ENCODE results near the gene LRP1. TPM values are rescaled to one million over a fixed set of nuclear protein-coding genes. Genes with fewer than 3 reads are reported as not detected.

The LRP1 gene
- total RNA-seq, 1 experiment from 2014 or later, result 12.4 TPM

DNA sequence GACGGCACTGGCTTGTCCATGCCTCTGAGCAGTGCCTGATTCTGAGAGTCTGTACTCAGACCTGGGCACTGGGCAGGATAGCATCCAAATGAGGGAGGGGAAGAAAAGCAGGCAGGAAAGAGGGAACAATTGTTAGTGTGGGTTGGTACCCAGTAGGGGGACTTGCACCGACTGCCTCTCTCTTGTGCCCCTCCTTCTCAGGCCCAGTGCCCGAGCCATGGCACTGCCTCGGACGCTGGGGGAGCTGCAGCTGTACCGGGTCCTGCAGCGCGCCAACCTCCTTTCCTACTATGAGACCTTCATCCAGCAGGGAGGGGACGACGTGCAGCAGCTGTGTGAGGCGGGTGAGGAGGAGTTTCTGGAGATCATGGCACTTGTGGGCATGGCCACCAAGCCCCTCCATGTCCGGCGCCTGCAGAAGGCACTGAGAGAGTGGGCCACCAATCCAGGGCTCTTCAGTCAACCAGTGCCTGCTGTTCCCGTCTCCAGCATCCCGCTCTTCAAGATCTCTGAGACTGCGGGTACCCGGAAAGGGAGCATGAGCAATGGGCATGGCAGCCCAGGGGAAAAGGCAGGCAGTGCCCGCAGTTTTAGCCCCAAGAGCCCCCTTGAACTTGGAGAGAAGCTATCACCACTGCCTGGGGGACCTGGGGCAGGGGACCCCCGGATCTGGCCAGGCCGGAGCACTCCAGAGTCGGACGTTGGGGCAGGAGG is 37.2 kb upstream of the LRP1 start:
- peaks cover 56% of the 10 kb centered on the region for H3K4me1 Mint-ChIP-seq (ENCODE audit: low read depth, unreplicated experiment)
- H3K36me3 Mint-ChIP-seq (ENCODE audit: insufficient read depth, unreplicated experiment), result peaks cover 95% of the 10 kb centered on the region

DNA sequence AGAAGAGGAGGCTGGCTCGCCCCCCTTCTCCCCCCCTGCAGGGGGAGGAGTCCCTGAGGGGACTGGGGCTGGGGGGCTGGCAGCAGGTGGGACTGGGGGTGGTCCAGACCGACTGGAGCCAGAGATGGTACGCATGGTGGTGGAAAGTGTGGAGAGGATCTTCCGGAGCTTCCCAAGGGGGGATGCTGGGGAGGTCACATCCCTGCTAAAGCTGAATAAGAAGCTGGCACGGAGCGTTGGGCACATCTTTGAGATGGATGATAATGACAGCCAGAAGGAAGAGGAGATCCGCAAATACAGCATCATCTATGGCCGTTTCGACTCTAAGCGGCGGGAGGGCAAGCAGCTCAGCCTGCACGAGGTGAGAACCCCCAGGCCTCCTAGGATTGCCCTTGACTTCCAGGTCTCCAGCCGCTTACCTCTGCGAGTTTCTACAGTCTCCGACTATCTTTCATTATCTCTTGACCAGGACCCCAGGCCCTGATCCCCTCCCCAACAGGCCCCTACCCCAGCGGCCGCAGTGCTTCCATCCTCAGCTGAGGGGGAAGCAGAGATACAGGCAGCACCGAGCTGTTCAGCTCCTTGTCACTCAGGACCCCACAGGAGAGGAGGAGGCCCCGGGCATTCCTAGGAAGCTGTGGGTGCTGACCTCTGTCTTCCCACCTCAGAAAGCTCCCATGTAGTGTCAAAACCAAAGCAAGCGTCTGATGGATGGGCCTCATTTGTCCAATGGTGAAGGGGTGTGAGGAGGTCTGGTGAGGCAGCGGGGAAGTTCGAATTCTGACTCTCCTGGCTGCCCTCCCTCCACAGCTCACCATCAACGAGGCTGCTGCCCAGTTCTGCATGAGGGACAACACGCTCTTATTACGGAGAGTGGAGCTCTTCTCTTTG is 36.4 kb upstream of the LRP1 start:
- H3K36me3 Mint-ChIP-seq (ENCODE audit: insufficient read depth, unreplicated experiment), result peaks cover 94% of the 10 kb centered on the region
- no peak for DNase-seq
- BruUV-seq (replicated peaks), result no TSS peak
- intact Hi-C loops (cut with micrococcal nuclease; ENCODE audit: unreplicated experiment), result no loop called here
- TF ChIP-seq, protein P1, sequence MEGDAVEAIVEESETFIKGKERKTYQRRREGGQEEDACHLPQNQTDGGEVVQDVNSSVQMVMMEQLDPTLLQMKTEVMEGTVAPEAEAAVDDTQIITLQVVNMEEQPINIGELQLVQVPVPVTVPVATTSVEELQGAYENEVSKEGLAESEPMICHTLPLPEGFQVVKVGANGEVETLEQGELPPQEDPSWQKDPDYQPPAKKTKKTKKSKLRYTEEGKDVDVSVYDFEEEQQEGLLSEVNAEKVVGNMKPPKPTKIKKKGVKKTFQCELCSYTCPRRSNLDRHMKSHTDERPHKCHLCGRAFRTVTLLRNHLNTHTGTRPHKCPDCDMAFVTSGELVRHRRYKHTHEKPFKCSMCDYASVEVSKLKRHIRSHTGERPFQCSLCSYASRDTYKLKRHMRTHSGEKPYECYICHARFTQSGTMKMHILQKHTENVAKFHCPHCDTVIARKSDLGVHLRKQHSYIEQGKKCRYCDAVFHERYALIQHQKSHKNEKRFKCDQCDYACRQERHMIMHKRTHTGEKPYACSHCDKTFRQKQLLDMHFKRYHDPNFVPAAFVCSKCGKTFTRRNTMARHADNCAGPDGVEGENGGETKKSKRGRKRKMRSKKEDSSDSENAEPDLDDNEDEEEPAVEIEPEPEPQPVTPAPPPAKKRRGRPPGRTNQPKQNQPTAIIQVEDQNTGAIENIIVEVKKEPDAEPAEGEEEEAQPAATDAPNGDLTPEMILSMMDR (IDR thresholded peaks at IDR 0.05; ENCODE audit: unreplicated experiment), result no peak
- peaks cover 48% of the 10 kb centered on the region for H3K4me1 Mint-ChIP-seq (ENCODE audit: low read depth, unreplicated experiment)
- no peak overlapping the region for H3K27ac Mint-ChIP-seq (ENCODE audit: unreplicated experiment)
- H3K27me3 Mint-ChIP-seq (ENCODE audit: unreplicated experiment), result no peaks in the 10 kb centered on the region
- H3K4me3 Mint-ChIP-seq (ENCODE audit: low read depth, unreplicated experiment), result no peak overlapping the region
- no peaks in the 10 kb centered on the region for H3K9me3 Mint-ChIP-seq (ENCODE audit: low read depth, unreplicated experiment)
- CTCF ChIA-PET, result interaction anchor here (1.1 to 2.3 kb wide), 4 partner anchors 11 to 22 kb away, joined by 4 to 15 read pairs (median 5); partner anchors contain the start of genes NEMP1 and STAT6

More for the DNA sequence above, 37.2 kb upstream of the LRP1 start:
- H3K4me3 Mint-ChIP-seq (ENCODE audit: low read depth, unreplicated experiment), result peak overlapping the region; percentile 91
- CTCF ChIA-PET, result interaction anchor here (1.1 to 4.5 kb wide), 4 partner anchors 11 to 20 kb away, joined by 4 to 49 read pairs (median 6); partner anchors contain the start of genes NEMP1 and STAT6
- TF ChIP-seq, protein P1 (IDR thresholded peaks at IDR 0.05; ENCODE audit: unreplicated experiment), result no peak
- BruUV-seq (replicated peaks), result no TSS peak
- no peaks in the 10 kb centered on the region for H3K27me3 Mint-ChIP-seq (ENCODE audit: unreplicated experiment)
- intact Hi-C loops (cut with micrococcal nuclease; ENCODE audit: unreplicated experiment), result no loop called here
- no peaks in the 10 kb centered on the region for H3K9me3 Mint-ChIP-seq (ENCODE audit: low read depth, unreplicated experiment)
- H3K27ac Mint-ChIP-seq (ENCODE audit: unreplicated experiment), result peak overlapping the region; percentile 23
- DNase-seq, result no peak

DNA sequence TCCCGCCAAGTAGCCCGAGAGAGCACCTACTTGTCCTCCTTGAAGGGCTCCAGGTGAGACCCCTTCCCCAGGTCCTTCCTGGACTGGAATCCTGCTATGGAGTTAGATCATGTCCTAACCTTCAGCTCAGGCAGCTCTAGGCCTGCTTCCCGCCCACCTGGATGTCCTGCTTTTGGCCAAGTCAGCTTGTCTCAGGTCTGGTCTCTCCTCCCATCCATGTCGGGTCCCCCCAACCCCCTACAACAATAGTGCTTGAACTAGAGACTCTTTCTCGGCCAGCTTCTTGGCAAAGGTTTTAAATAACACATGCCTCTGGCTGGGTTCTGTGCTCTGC is 35.8 kb upstream of the LRP1 start:
- Mint-ChIP-seq H3K27me3 (ENCODE audit: unreplicated experiment) (no peaks in the 10 kb centered on the region), H3K4me1 (ENCODE audit: low read depth, unreplicated experiment) (peaks cover 48% of the 10 kb centered on the region), H3K36me3 (ENCODE audit: insufficient read depth, unreplicated experiment) (peaks cover 92% of the 10 kb centered on the region), H3K9me3 (ENCODE audit: low read depth, unreplicated experiment) (no peaks in the 10 kb centered on the region), H3K4me3 (ENCODE audit: low read depth, unreplicated experiment) (no peak overlapping the region), H3K27ac (ENCODE audit: unreplicated experiment) (no peak overlapping the region)
- intact Hi-C loops (cut with micrococcal nuclease; ENCODE audit: unreplicated experiment), result no loop called here
- BruUV-seq (replicated peaks), result no TSS peak
- no peak for DNase-seq
- CTCF ChIA-PET, result interaction anchor here (1.1 to 2.3 kb wide), 4 partner anchors 10 to 23 kb away, joined by 4 to 15 read pairs (median 5); partner anchors contain the start of genes NEMP1 and STAT6
- TF ChIP-seq, protein P1 (IDR thresholded peaks at IDR 0.05; ENCODE audit: unreplicated experiment), result no peak

DNA sequence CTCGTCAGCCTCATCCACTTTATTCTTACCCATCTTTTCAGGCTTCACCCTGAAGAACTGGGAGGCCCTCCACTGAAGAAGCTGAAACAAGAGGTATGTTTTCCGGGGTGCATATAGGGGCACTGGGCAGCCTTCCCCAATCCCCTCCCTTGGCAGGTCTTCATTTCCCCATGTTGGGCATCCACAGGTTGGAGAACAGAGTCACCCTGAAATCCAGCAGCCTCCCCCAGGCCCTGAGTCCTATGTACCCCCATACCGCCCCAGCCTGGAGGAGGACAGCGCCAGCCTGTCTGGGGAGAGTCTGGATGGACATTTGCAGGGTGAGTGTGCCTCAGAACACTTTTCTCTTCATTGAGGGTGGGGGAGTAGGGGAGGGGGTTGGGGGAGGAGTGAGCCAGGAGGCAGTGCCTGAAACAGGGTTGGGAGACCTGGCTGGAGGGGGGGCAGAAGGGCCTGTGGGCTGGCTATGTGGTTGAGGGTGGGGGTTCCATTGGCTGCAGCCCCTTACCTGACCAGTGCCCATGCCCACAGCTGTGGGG is 35.3 kb upstream of the LRP1 start:
- H3K36me3 Mint-ChIP-seq (ENCODE audit: insufficient read depth, unreplicated experiment), result peaks cover 92% of the 10 kb centered on the region
- H3K27ac Mint-ChIP-seq (ENCODE audit: unreplicated experiment), result no peak overlapping the region
- DNase-seq, result no peak
- no peaks in the 10 kb centered on the region for H3K9me3 Mint-ChIP-seq (ENCODE audit: low read depth, unreplicated experiment)
- H3K4me3 Mint-ChIP-seq (ENCODE audit: low read depth, unreplicated experiment), result peak overlapping the region; percentile 41
- intact Hi-C loops (cut with micrococcal nuclease; ENCODE audit: unreplicated experiment), result loop anchor here (1.0 kb wide), 1 partner anchor 24 kb away; no protein-coding TSS in a partner anchor
- H3K27me3 Mint-ChIP-seq (ENCODE audit: unreplicated experiment), result no peaks in the 10 kb centered on the region
- peaks cover 46% of the 10 kb centered on the region for H3K4me1 Mint-ChIP-seq (ENCODE audit: low read depth, unreplicated experiment)
- BruUV-seq (replicated peaks), result no TSS peak
- CTCF ChIA-PET, result interaction anchor here (1.1 to 2.3 kb wide), 3 partner anchors 9 to 24 kb away, joined by 4 to 21 read pairs (median 15); partner anchors contain the start of gene STAT6
- TF ChIP-seq, protein P1 (IDR thresholded peaks at IDR 0.05; ENCODE audit: unreplicated experiment), result no peak

Measured in Calu3 (cell line).